ENCODE results near the gene EXD3.

DNA sequence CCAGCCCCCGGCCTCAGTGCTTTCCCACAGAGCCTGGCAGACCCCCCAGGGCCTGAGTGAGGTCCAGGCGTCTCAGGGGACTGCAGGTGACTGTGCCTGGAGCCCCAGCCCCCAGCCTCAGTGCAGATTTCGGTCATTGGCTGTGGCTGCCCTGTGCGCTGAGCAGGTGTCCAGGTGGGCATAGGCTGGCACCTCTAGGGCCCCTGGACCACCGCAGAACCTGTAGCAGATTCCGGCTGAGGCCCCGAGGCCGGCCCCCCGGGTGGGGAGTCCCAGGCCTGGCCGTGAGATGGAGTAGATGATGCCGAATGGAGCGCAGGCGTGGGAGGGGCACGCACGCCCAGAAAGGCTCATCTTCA lies 12.1 kb downstream of the EXD3 start:
- TF ChIP-seq CTCF (IDR thresholded peaks at IDR 0.05) (no peak), POLR2A (IDR thresholded peaks at IDR 0.05) (no peak)
